Skin epidermis (tissue), 12 donors: ENCODE data around the gene B4GALT4.
"Not testable (repeated sequence)": the region's sequence is repeated elsewhere in the genome, so short reads cannot be mapped to it uniquely, and the experiment has no call there.

ENCODE experiments used
- H3K27ac ChIP-seq, 21 experiments: fragments of 200-600 bp; sonication (generic) in 11 of 21; one replicate each; pipeline ENCODE4 v1.5.0; 2020; ENCODE audit warnings: mild to moderate bottlenecking in 3 of 21, inconsistent platforms in 2 of 21, moderate library complexity in 2 of 21
- H3K4me3 ChIP-seq, 7 experiments: fragments of 200-600 bp; sonication (generic) in 2 of 7; one replicate each; pipeline ENCODE4 v1.5.0; 2020; ENCODE audit warnings: inconsistent platforms in 2 of 7, mild to moderate bottlenecking in 2 of 7, moderate library complexity in 1 of 7

The B4GALT4 gene, protein sequence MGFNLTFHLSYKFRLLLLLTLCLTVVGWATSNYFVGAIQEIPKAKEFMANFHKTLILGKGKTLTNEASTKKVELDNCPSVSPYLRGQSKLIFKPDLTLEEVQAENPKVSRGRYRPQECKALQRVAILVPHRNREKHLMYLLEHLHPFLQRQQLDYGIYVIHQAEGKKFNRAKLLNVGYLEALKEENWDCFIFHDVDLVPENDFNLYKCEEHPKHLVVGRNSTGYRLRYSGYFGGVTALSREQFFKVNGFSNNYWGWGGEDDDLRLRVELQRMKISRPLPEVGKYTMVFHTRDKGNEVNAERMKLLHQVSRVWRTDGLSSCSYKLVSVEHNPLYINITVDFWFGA

GRCh38 chr3:119240591-119241434 is at the start of gene B4GALT4:
Gene B4GALT4 (minus strand): TSS chr3:119240878. CDS start chr3:119230099, 10,779 bp downstream.
- peak within 1 kb of the TSS; percentile 41 to 97 (median 92) for H3K27ac ChIP-seq
- H3K4me3 ChIP-seq: peak within 1 kb of the TSS; percentile 63 to 91 (median 81)

DNA sequence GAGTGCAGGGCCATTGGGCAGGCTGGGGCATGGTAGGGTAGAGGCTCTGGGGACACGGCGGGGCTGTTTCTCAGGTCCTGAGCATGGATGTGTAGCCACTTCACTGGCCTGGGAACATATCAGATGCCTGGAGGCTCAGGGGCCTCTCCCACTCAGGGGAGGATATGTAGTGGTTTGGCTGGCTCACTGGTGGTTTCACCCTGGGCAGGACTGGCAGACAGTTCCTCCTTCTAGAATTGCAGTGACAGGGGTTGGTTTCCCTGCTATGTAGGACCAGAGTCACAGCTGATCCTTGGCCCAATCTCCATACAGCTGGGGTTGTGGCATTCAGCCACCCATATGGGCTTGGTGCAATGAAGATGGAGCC is 48.7 kb upstream of the B4GALT4 start:
- H3K27ac ChIP-seq: peak overlapping the region in 1 of 21 experiments; percentile 8
- no peak overlapping the region for H3K4me3 ChIP-seq

GRCh38 chr3:119288669-119289403 is 48.2 kb upstream of the B4GALT4 start:
- Histone ChIP-seq H3K27ac (no peak overlapping the region), H3K4me3 (no peak overlapping the region)

DNA sequence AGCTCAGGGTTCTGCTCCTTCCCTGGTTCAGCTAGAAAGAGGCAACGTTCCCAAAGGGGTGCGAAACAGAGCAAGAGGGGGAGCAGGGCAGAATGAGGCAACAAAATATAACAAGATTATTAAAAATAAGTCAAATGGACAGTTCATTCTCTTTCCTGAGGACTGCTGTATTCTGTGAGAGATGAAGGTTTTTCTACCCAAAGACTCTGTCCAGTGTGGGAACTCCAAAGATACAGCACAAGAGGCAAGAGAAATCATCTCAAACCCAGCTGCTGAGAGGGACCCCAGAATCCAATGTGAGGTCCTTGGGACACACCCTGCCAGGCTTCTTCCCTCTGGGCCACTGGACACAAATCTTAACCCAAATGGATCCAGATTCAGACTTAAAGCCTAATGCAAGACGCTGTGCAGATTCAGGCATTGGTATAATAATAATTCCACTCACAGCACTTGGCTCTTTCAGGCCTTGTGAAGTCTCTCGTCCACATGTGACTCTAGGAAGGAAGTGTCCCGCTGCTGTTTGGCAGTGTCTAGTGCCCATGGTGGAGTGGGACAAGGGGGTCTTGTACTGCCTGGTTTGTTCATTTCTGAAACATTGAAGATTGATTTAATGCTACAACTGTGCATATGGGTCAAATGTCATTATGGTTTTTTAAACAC is 39.0 kb upstream of the B4GALT4 start:
- peak overlapping the region in 12 of 21 experiments; percentile 4 to 79 (median 42) for H3K27ac ChIP-seq

GRCh38 chr3:119279101-119279554 is 38.5 kb upstream of the B4GALT4 start:
- Histone ChIP-seq H3K27ac (peak overlapping the region in 12 of 21 experiments; percentile 4 to 79 (median 46)), H3K4me3 (no peak overlapping the region)

More for the DNA sequence above, 39.0 kb upstream of the B4GALT4 start:
- no peak overlapping the region for H3K4me3 ChIP-seq

DNA sequence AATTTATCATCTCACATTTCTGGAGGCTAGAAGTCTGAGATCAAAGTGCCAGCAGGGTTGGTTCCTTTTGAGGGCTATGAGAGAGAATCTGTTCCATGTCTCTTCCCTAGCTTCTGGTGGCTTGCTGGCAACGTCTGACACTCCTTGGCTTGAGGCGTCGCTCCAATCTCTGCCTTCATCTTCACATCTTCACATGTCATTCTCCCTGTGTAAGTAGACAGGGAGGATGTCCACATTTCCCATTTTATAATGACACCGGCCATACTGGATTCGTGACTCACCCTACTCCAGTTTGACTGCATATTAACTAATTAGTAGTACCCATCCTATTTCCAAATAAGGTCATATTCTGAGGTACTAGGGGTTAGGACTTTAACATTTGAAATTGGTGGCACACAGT is 36.0 kb upstream of the B4GALT4 start:
- Histone ChIP-seq H3K27ac (peak overlapping the region in 1 of 21 experiments; percentile 11), H3K4me3 (no peak overlapping the region)

- not testable (repeated sequence) for H3K27ac ChIP-seq, H3K4me3 ChIP-seq
Measured at GRCh38 chr3:119270212-119270611, 29.5 kb upstream of the B4GALT4 start.

DNA sequence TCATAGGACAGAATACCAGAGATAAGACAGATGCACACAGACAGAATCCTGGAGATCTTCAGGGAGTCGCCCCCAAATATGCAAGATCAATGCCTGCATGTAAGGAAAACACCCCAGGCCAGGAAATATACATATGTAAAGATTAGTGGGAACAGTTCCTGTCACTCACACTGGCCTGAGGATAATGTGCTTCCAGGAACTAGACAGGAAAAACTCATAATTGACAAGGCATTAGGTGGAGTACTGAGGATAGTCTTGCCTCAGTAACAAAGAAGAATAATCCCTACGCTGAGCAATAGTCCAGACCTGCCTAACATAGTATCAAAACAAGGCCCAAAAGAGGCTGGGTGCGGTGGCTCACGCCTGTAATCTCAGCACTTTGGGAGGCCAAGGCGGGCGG is 20.4 kb upstream of the B4GALT4 start:
- no peak overlapping the region for H3K27ac ChIP-seq
- no peak overlapping the region for H3K4me3 ChIP-seq

DNA sequence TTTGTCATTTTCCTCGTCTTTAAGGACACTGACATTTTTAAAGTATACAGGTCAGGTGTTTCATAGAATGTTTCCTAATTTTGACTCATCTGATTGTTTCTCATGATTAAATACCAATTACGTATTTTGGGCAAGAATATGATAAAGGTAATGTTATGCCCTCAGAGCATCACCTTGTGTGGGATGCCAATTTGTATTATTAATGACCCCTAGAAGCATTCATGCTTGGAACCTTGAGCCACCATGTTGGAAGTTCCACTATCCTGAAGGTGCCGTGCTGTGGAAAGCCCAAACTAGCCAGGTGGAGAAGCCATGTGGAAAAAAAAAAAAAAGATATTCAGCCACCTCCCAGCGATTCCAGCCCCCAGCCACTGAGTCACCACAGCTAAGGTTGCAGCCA is 19.1 kb upstream of the B4GALT4 start:
- Histone ChIP-seq H3K4me3 (no peak overlapping the region), H3K27ac (no peak overlapping the region)

DNA sequence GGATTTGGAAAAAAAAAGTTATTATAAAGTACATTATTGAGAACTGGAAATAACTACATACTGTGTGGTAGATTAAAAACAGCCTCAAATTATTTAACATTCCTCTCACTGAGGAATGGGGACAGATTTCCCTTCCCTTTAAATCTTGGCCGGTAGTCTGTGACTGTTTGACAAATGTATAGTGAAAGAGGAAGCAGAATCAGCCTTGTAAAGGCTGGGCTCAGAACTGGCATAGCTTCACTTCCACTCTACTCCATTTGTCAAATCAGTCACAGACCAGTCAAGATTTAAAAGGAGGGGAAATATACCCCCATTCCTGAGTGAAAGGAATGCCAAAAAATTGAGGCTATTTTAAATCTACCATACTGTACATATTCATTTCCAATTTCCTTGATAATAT is 18.2 kb upstream of the B4GALT4 start:
- peak overlapping the region in 7 of 21 experiments; percentile 7 to 75 (median 45) for H3K27ac ChIP-seq
- no peak overlapping the region for H3K4me3 ChIP-seq

DNA sequence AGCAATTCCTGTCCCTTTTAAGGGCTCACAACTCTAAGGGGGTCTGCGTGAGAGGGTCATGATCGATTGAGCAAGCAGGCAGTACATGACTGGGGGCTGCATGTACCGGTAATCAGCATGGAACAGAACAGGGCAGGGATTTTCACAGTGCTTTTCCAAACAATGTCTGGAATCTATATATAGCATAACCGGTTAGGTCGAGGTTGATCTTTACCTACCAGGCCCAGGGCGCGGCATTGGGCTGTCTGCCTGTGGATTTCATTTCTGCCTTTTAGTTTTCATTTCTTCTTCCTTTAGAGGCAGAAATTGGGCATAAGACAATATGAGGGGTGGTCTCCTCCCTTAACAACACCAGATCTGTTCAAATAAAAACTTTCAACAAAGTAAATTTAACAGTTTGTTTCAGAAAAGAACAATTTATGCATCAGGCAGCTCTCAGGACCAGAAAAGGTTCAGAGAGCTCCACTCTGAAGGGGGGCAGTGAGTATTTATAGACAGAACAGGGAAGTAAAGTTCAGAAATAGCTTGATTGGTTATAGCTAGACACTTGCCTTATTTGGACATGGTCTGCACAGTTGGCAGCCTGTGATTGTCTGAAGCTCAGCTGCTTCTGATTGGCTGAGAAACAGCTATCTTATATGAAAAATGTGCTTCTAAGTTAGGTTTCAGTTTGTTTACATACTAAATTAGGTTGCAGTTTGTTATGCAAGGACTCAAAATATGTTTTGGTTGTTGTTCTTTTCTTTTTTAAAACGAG is 17.2 kb upstream of the B4GALT4 start:
- Histone ChIP-seq H3K4me3 (no peak overlapping the region), H3K27ac (peak overlapping the region in 15 of 21 experiments; percentile 10 to 76 (median 56))

DNA sequence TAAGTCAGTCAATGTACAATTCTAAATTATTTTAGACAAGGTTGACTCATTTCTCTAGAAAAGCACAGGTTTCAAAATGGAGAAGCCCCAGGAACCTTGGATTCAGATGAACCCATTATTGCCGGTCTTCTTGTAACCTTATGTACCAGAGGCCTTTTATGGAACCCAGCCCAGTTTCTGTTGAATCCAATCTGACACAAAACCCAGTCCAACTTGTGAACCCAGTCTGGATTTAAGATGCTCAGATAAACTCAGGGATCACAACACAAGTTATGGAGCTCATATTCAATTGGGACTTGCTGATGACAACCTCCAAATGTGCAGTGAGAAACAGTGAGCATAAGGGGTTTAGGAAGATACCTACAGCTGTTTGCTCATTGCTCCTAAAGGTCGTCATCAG is 16.4 kb upstream of the B4GALT4 start:
- no peak overlapping the region for H3K4me3 ChIP-seq
- peak overlapping the region in 14 of 21 experiments; percentile 10 to 76 (median 56) for H3K27ac ChIP-seq

GRCh38 chr3:119255214-119255613 is 14.5 kb upstream of the B4GALT4 start:
- Histone ChIP-seq H3K4me3 (no peak overlapping the region), H3K27ac (no peak overlapping the region)

DNA sequence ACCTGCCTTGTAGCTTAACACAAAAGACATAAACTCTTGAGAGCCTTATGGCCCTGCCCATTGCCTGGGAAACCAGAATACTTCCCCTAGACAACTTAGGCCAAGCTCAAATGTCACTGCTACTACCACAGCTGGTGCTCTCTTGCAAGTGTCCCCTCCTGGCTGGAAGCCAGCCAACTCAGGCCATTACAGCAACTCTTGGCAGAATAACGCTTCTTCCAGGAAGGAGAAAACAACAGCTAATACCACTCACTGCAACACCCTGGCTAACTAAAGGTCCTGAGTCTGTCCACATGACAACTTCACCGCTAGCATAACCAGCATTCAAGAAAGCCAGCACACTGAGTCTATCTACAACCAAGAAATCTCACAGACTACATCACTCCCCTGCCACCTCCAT is 5.1 kb upstream of the B4GALT4 start:
- Histone ChIP-seq H3K4me3 (no peak overlapping the region), H3K27ac (no peak overlapping the region)

- no peak overlapping the region for H3K4me3 ChIP-seq
- H3K27ac ChIP-seq: no peak overlapping the region
Measured at GRCh38 chr3:119243712-119244111, 3.0 kb upstream of the B4GALT4 start.

GRCh38 chr3:119243058-119243529 is 2.4 kb upstream of the B4GALT4 start:
- H3K4me3 ChIP-seq, H3K27ac ChIP-seq: not testable (repeated sequence)

GRCh38 chr3:119242387-119243057 is 1.8 kb upstream of the B4GALT4 start:
- H3K27ac ChIP-seq: not testable (repeated sequence)
- H3K4me3 ChIP-seq: peak overlapping the region in 1 of 7 experiments; percentile 4

GRCh38 chr3:119240101-119240590 is 532 bp downstream of the B4GALT4 start:
- Histone ChIP-seq H3K4me3 (peak overlapping the region; percentile 63 to 91 (median 81)), H3K27ac (peak overlapping the region; percentile 41 to 97 (median 92))
